ENCODE results near the gene CPED1.

- no peak for TF ChIP-seq EZH2 (optimal IDR thresholded peaks at IDR 0.05; ENCODE audit: low read depth, low read length)
- TF ChIP-seq CTCF (IDR thresholded peaks at IDR 0.05; ENCODE audit: low read length), result no peak
- TF ChIP-seq EZH2phosphoT487 (IDR thresholded peaks at IDR 0.05; ENCODE audit: low read length), result no peak
Observed at GRCh38 chr7:120989257-120990220, 1.0 kb downstream of the CPED1 start.
